Renal cortex interstitium (tissue), 11 donors: ENCODE results near the gene IGSF21. TPM values are rescaled to one million over a fixed set of nuclear protein-coding genes. Genes with fewer than 3 reads are reported as not detected.

ENCODE experiments used
- DNase-seq, 11 donors: peaks; one replicate each; pipeline ENCODE4 v3.0.0-alpha.2; 2013; ENCODE audit warnings: low read depth in 9 of 11, low spot score in 4 of 11; ENCODE audit errors: extremely low read depth in 1 of 11
- polyA plus RNA-seq, 3 donors: library from polyadenylated mRNA; unstranded; fragments of 120-200 nt; gene quantifications; one replicate each; pipeline ENCODE4 v1.2.1, GENCODE V29; 2013; ENCODE audit not compliant: insufficient read length in 3 of 3

Gene IGSF21
- polyA plus RNA-seq, 3 donors, result 0.22 to 0.26 (median 0.26) TPM

GRCh38 chr1:18137759-18138345, 30.3 kb downstream of the IGSF21 start:
- no peak for DNase-seq

GRCh38 chr1:18139198-18139981, 31.8 kb downstream of the IGSF21 start:
- no peak for DNase-seq

GRCh38 chr1:18140411-18140810, 32.8 kb downstream of the IGSF21 start:
- DNase-seq, result no peak

GRCh38 chr1:18141661-18142060, 34.1 kb downstream of the IGSF21 start:
- no peak for DNase-seq

GRCh38 chr1:18142471-18142870, 34.9 kb downstream of the IGSF21 start:
- no peak for DNase-seq

GRCh38 chr1:18142969-18143368, 35.4 kb downstream of the IGSF21 start:
- no peak for DNase-seq

- DNase-seq, result no peak
Observed at GRCh38 chr1:18144062-18144461, 36.5 kb downstream of the IGSF21 start.

- no peak for DNase-seq
Observed at GRCh38 chr1:18144916-18145647, 37.5 kb downstream of the IGSF21 start.

GRCh38 chr1:18145851-18146618, 38.4 kb downstream of the IGSF21 start:
- DNase-seq, result no peak

- no peak for DNase-seq
Observed at GRCh38 chr1:18146886-18147285, 39.3 kb downstream of the IGSF21 start.

- no peak for DNase-seq
Observed at GRCh38 chr1:18147672-18148071, 40.1 kb downstream of the IGSF21 start.

- no peak for DNase-seq
Observed at GRCh38 chr1:18148461-18148860, 40.9 kb downstream of the IGSF21 start.

GRCh38 chr1:18149027-18149641, 41.5 kb downstream of the IGSF21 start:
- DNase-seq, result peak in 3 of 11 donors; percentile 20 to 26 (median 22)

GRCh38 chr1:18151436-18152122, 44.0 kb downstream of the IGSF21 start:
- DNase-seq, result no peak

GRCh38 chr1:18154430-18155194, 47.0 kb downstream of the IGSF21 start:
- DNase-seq, result no peak

- DNase-seq, result no peak
Observed at GRCh38 chr1:18155881-18156385, 48.3 kb downstream of the IGSF21 start.

- DNase-seq, result no peak
Observed at GRCh38 chr1:18157352-18157751, 49.8 kb downstream of the IGSF21 start.

- DNase-seq, result no peak
Observed at GRCh38 chr1:18157968-18158367, 50.4 kb downstream of the IGSF21 start.
